ENCODE results near the gene TMSB10.
"Not testable (repeated sequence)": the region's sequence is repeated elsewhere in the genome, so short reads cannot be mapped to it uniquely, and the experiment has no call there.

The TMSB10 gene

DNA sequence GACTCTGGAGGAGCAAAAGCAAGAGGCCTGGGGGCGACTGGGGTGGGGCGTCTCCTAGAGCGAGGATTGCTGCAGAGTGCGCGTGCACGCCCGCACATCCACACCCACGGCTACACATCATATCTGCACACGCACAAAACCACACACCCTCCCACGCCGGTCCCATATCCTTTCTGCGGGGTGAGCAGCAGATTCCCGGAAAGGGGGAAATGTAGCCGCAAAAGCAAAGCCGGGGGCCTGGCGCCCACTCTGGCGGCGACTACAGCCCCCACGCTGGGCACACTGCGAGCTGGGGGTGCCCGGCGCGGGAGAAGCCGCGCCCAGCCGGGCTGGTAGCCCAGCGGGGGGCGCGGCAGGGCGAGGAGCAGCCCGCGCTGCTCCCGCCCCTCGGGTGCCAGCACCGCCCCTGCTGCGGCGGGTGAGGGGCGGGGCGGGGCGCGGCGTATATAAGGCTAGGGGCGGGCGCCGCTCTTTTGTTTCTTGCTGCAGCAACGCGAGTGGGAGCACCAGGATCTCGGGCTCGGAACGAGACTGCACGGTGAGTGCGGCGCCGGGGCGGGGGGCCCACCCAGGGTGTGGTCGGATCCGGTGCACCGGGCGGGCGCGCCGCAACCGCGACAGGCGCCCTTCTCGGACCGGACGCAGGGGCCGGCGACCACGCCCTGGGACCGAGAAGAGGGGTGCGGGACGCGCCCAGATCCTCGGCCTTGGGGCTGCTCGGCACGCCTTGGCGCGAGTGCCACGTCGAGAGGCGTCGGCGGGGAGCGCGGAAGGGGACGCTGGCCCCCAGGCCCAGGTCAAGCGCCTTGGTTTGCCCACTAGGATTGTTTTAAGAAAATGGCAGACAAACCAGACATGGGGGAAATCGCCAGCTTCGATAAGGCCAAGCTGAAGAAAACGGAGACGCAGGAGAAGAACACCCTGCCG lies at the start of gene TMSB10:
Gene TMSB10 (plus strand): TSS at position 476 of the 927 bp plus-strand sequence.
- DNase-seq, result peak; percentile 93

DNA sequence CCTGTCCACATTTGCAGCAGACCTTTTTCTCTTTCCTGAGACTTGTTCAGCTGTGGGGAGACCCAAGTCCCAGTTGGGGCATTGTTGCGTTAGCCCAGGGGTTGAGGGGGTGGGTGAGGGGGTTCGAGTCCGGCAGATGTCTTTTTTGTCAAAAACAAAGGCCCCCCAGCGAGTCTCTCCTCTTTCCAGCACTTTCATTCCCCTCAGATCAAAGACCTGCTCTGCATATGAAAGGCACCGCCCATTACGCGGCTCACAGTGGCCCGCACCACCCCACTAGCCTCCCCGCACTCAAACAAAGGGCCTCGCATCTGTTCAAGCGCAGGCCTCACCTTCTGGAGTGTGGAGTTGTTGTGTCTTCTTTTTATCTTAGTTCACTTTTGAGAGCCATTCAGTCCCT lies 49.7 kb upstream of the TMSB10 start:
- DNase-seq, result no peak

DNA sequence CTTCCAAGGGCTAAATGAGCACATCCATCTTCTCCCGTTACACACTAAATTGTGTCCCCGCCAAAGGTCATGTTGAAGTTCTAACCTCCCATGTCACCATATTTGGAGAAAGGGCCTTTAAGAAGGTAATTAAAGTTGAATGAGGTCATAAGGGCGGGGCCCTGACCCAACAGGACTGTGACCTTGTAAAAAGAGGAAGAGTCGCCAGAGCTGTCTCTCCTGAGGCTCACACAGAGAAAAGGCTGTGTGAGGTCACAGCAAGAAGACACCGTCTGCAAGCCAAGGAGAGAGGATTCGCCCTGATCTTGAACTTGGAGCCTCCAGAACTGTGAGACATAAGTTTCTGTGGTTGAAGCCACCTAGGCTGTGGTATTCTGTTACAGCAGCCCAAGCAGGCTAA lies 48.7 kb upstream of the TMSB10 start:
- DNase-seq, result no peak

DNA sequence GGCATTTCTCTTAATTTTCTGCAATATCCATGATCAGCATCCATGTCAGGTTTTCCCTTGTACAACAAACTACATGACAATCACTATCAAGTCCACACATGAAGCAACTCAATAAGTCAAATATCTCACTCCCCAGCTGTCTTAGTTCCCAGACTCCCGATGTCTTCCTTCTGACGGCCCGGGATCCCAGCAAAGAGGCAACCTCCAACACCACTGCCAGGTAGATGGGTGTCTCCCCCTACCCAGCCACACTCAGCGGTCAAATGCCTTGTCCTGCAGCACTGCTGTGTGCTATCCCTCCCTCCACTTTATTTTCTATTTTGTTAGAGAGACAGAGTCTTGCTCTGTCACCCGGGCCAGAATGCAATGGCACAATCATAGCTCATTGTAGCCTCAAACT lies 47.9 kb upstream of the TMSB10 start:
- DNase-seq, result no peak

DNA sequence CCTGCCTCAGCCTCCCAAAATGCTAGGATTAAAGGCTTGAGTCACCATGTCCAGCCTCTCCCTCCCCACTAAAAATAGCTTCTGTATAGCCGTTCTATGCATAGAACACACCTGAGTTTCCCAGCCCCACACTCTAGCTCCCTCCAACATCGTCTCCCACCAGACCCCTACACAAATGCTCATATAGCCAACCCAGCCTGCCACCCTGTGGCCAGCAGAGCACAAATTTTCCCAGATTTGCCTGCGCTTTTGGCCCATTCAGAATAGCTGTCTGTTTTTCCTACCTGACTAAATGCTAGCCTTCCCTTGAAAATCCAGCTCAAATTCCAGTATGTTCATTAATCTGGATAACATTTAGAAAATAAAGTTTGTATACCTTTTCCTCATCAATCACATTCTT lies 47.3 kb upstream of the TMSB10 start:
- DNase-seq, result no peak

DNA sequence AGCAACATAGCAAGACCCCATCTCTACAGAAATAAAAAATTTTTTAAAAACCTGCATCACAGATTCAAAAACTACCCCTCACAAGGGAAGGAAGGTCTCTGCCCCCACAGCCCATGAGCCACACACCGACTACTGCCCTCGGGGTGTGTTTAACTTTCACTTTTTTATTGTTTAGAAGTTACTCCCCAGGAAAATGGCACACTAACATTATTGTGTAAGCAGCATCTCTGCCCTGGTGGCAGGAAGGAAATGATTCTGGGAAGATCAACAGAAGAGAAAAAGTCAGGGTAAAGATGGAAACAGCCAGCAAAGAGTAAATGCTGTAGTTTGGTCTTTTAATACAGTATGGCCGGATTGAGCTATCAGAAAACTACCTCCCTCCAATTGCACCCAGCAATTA lies 46.5 kb upstream of the TMSB10 start:
- no peak for DNase-seq

DNA sequence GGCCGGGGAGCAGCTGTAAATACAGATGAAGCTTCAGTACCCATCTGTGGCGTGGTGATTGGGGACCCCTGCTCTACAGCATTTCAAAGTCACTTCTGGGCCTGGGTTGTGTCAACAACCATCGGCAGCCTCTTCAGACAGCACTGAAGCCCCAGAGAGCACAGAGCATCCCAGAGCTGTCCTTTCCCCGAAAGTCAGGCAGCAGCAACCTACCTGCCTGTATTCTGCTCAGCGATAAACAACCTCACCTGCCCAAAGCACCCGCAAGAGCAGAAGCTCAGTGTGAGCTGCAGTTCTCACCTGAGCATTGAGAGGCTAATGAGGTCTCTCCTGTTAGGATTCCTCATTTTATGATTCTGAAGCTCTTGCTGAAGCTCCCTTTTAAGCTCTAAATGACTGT lies 43.9 kb upstream of the TMSB10 start:
- DNase-seq, result no peak

DNA sequence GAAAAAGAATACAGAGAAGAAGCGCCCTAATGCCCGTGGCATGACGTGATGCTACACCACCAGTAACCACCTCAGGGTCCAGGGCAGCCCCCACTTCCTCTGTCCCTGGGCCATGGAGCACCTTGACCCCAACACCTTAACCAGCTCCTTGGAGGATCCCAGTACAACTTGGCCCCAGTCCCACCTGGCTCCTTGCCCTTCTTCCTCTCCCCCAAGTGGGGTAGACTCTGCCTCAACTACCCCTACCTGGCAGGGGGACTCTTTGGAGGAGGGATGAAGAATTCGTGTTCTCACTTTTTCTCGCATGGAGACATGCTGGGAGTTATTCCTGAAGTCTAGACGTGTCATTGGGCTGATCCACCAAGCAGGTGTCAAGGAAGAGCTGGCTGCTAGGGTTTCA lies 43.5 kb upstream of the TMSB10 start:
- DNase-seq, result no peak

DNA sequence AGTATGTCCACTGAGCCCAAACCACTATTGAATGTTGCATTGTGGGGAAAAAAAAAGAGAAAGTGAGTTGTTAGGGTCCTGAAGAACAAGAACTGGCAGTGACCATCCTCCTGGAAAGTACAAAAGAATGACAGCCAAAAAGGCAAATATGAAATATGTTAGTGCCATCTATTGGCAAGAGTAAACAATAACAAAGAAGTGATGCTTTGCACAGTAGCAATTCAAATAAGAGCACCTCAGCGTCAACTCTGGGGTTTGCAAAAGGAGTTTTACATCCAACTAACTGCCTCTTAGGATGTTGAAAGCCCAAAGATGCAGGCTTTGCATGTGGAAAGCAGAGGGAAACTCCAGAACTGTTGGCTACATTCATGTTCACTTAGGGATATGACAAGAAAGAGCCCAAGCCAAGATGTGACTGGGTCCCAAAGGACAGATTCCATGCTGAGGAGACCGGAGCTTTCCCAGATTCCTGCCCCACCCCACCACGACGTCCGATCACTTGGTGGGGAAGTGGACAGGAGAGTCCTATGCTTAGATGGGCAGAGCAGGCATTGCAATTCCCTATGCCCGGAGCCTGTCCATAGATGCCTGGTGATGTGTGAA lies 40.2 kb upstream of the TMSB10 start:
- DNase-seq, result no peak

DNA sequence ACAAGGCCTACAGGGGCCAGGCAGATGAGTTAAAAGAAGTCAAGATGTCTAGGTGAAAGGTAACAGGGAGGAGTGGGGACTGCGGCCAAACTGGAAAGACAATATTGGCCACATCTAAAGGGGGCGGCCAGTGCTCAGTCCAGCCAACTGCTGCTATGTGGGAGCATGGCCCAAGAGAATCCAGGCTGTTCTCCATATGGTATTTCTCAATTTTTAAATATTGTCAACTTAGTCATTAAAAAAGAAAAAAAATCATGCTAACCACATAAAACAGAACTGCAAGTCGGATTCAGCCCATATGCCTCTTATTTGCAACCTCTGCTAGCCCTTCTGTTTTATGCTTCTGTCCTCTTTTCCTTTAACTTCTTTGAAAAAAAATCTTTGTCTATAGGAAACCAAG lies 39.3 kb upstream of the TMSB10 start:
- no peak for DNase-seq

DNA sequence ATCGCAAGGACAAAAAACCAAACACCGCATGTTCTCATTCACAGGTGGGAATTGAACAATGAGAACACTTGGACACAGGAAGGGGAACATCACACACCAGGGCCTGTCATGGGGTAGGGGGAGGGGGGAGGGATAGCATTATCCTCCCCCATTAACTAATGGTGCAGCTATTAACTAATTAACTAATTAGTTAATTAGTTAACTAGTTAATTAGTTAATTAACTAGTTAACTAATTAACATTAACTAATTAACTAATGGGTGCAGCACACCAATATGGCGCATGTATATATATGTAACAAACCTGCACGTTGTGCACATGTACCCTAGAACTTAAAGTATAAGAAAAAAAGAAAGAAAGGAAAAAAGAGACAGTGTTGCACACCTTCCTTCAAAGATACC lies 37.1 kb upstream of the TMSB10 start:
- not testable (repeated sequence) for DNase-seq

DNA sequence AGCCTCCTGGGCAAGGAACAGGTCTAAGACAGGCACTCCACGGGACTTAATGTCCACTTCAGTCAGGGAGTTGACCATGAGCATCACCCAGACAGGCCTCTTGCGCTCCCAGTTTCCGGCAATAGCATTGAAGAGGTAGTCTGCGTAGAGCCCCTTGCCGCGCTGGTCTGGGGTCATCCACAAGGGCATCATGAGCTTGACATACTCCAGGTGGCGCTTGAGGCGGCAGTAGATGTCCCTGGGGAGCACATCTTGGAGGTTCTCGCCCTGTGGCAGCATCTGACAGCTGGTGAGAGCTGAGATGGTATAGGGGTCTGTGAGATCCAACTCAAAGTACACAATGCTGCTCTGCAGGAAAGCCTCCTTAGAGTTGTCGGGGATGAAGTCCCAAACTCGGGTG lies 35.1 kb upstream of the TMSB10 start:
- DNase-seq, result no peak

DNA sequence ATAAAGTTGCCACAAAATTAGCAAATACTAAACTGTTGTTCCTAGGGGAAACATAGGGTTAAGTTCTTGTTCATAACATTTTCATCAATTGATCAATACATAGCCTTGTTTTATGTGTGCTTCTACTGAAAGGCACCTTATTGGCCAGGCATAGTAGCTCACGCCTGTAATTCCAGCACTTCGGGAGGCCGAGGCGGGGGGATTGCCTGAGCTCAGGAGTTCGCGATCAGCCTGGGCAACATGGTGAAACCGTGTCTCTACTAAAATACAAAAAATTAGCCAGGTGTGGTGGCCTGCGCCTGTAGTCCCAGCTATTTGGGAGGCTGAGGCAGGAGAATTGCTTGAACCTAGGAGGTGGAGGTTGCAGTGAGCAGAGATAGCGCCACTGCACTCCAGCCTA lies 32.8 kb upstream of the TMSB10 start:
- DNase-seq, result not testable (repeated sequence)

DNA sequence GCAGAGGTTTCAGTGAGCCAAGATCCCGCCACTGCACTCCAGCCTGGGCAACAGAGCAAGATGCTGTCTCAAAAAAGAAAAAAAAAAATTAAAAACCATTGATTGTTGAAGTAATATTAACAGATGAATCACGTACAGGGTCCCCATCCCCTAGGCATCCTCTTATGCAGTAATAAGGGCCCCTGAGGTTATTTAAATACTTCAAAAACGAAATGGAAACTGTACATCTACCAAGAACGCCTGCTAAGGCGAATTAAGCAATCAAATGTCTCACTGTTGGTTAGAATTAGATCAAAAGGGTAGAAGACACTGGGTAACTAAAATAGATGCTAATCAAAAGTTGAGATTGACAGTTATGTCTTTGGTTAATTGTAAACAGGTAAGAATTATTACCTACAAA lies 32.1 kb upstream of the TMSB10 start:
- DNase-seq, result no peak

DNA sequence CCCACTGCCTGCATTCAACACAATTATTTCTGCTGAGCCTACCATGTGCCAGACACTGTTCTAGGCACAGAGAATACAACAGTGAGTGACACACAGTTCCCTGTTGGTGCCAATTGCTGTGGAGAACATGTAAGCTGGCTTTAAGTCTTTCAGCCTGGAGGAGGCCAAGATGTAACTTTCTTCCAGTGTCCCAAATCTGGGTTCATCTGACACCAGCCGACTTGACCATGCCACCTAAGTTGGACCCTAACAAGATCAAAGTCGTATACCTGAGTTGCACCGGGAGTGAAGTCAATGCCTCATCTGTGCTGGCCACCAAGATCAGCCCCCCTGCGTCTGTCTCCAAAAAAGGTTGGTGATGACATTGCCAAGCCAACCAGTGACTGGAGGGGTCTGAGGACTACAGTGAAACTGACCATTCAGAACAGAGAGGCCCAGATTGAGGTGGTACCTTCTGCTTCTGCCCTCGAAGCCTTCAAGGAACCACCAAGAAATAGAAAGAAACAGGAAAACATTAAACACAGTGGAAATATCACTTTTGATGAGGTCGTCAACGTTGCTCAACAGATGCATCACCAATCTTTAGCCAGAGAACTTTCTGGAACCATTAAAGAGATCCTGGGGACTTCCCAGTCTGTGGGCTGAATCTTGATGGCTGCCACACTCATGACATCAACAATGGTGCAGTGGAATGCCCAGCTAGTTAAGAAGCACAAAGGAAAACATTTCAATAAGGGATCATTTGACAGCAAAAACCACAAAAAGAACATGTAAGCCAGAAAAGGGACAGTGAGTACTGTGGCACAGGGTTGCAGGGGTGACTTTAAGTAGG lies 30.9 kb upstream of the TMSB10 start:
- DNase-seq, result peak; percentile 3

DNA sequence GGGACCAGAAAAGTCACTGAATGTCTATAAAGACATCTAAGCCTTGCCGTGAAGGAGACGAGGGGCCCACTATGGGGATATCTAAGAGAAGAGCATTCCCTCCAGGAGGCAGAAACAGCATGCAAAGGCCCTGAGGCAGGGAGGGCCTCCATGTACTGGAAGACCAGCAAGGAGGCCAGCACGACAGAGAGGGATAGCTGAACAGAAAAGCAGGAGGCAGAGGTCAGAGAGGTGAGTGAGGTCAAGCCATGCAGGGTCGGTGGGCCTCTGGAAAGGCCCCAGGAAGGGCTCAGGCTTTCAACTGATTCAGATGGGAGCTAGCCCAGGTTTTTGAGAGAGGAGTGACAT lies 30.3 kb upstream of the TMSB10 start:
- DNase-seq, result no peak

DNA sequence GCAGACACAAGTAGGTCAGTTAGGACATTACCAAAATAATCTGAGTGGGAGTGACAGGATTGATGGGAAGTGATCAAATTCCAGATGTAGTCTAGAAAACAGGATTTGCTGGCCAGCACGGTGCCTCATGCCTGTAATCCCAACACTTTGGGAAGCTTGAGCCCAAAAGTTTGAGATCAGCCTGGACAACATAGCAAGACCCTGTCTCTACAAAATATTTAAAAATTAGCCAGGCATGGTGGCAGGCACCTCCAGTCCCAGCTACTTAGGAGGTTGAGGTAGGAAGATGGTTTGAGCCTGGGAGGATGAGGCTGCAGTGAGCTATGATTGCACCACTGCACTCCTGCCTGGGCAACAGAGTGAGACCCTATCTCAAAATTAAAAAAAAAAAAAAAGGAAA lies 29.8 kb upstream of the TMSB10 start:
- DNase-seq, result not testable (repeated sequence)

DNA sequence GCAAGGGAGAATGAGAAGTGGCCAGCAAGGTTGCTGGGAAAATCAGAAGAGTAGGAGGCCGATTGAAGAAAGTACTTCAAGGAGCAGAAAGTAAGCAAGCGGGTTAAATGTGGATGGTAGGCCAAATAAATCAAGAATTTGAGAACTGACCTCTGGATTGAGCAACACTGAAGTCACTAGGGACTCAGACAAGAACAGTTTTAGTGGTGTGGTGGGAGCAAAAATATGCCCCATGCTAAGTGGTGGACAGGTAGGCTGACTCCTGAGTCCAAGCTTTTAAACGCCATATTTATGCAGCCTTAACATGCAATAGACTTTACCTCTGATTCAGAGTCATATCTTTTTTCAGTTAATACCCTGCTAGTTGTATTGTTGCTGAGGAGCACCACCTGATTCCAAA lies 29.1 kb upstream of the TMSB10 start:
- peak; percentile 0 for DNase-seq

DNA sequence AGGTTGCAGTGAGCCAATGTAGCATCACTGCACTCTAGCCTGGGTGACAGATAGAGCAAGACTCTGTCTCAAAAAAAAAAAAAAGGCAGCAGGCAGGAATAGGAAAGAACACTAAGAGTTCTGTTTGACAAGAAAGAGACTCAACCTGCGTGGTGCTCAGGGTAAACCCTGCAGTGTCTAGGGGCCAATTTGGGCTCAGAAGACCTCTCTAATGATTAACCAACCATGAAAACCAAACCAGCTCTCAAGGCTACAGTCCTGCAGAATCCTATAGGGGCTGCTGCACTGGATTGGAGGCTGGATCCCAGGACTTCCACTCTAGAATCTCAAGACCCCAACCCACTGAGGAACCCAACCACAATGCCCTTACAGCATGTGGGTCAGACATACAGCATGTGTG lies 27.0 kb upstream of the TMSB10 start:
- DNase-seq, result no peak

DNA sequence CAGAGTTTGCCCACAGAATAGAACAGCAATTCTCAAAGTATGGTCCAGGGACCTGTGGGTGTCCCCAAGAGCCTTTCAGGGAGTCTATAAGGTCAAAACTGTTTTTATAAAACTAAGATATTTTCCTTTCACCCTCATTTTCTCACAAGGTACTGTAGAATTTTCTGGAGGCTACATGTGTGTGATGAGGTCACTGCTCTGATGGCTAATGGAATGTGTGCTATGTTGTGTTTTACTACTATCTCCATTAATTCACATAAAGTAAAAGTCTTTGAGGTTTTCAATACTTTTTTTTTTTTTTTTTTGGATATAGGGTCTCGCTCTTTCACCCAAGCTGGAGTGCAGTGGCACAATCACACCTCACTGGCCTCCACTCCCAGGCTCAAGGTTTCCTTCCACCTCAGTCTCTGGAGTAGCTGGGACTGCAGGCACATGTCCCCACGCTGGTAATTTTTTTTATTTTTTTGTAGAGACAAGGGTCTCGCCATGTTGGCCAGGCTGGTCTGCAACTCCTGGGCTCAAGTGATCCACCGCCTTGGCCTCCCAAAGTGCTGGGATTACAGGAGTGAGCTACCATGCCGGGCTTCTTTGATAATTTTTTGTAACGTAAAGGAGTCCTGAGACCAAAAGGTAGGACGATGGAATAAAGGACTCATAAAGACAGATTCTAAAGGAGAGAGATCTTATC lies 26.4 kb upstream of the TMSB10 start:
- peak; percentile 3 for DNase-seq

DNA sequence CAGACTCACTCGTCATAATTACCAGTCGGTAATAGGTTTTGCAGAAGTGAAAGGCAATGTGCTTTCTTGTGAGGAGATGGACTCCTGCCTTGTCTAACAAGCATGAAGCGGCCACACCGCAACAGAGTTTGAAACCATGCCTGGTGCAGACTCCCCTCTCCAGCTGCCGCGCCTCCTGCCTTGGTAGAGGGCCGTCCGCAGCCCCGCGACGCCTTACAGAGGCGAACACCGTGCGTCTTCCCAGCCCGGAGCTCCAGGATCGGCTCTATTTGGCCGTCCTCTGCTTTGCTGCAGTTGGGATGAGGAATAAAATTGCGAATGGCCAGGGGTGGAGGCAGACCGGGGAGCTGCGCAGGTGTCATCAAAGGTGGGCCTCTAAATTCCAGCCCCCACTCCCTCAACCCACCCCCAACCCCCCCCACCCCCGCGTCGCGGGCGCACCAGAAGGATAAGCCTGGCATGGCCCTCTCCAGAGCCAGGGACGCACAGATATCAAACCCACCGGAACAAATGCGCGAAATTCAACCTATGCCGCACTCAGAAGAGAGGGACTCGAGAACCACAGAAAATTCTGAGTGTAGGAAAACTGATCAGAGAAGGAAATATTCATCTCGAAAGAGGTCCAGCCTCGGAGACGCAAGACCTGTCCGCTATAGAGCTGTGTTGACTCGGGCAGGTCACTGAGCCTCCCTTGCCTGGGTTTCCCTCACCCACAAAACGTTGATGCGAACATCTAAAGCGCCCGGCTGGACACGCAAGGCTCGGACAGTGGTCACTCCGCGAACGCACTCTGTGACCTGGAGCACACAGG lies 25.7 kb upstream of the TMSB10 start:
- peak; percentile 32 for DNase-seq

DNA sequence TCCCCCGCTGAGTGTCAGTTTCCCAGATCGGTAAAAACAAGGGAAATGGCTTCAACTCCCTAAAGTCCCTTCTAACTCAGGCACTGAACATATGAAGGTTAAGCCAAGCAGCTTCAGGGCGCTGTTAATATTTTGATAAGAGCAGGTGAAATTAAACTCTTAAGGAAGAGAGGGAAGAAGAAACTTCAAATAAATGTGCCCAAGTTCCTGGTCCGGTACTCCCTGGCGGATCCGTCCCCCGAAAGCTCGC lies 25.1 kb upstream of the TMSB10 start:
- DNase-seq, result no peak
